ENCODE results near the gene WDR64.
A peak's percentile ranks its signal among the peaks of the same experiment; 100 is the strongest.

WDR64 gene

DNA sequence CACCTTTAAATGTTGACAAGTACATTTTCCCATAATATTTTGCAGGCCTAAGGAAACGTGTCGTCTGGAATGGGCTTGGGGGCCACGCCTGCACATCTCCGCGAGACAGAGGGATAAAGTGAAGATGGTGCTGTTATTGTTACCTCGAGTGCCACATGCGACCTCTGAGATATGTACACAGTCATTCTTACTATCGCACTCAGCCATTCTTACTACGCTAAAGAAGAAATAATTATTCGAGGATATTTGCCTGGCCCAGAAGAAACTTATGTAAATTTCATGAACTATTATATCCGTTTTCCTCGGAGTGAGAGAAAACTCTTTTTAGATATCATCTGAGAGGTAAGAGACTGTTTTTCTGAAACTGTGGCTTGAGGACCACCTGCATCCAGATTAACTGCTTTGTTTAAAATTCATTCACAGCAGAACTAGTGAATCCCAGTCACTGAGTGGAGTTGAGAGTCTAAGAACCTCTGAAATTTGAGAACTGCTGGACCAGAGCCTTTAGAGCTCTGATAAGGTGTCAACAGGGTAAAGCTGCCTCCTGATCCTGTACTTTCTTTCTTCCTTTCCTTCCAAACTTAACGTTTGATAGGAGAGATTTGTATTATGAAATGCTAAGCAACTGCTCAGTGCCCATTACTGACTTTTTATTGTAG, 196.7 kb downstream of the WDR64 start:
- H4K8ac ChIP-seq (ENCODE audit: low read depth, low read length) = no peak overlapping the region
- no peak overlapping the region for H2BK120ac ChIP-seq (ENCODE audit: low read depth, low read length)
- no peak overlapping the region for H2AK5ac ChIP-seq (ENCODE audit: low read depth, low read length)
- peak overlapping the region; percentile 78 for H3K4me2 ChIP-seq (ENCODE audit: insufficient read depth, low read length, poor library complexity, severe bottlenecking)
- WGBS, 2 donors (ENCODE audit: extremely low coverage in 2 of 2, insufficient read length in 2 of 2, insufficient replicate concordance in 1 of 2) = no CpG with 5 or more reads among the region's 13 CpGs
- no peak overlapping the region for H3K9ac ChIP-seq (ENCODE audit: low read depth, low read length, poor library complexity)
- H2AFZ ChIP-seq (ENCODE audit: low read length) = peak overlapping the region; percentile 97
- no peaks in the 10 kb centered on the region for H3K27me3 ChIP-seq (ENCODE audit: control insufficient read depth in 3 of 3, insufficient read depth in 3 of 3, low read depth in 1 of 3, low read length in 3 of 3)
- H2BK12ac ChIP-seq (ENCODE audit: low read length) = no peak overlapping the region
- H3K9me3 ChIP-seq (replicated peaks in 1 of 2; ENCODE audit: control insufficient read depth in 2 of 2, insufficient read depth in 1 of 2, low read depth in 1 of 2, low read length in 2 of 2) = no peaks in the 10 kb centered on the region
- H2BK5ac ChIP-seq (ENCODE audit: low read length) = no peak overlapping the region
- no peak overlapping the region for H2BK15ac ChIP-seq (ENCODE audit: low read length)
- no peak overlapping the region for H3K18ac ChIP-seq (ENCODE audit: low read length)
- H3K14ac ChIP-seq (ENCODE audit: low read length) = no peak overlapping the region
- no peak overlapping the region for H3K4ac ChIP-seq (ENCODE audit: low read length)
- no peak overlapping the region for H4K91ac ChIP-seq (ENCODE audit: low read depth, low read length, poor library complexity)
- H3K4me1 ChIP-seq (ENCODE audit: control insufficient read depth in 2 of 2, insufficient read depth in 1 of 2, low read depth in 1 of 2, low read length in 2 of 2) = peaks cover 4 to 5% of the 10 kb centered on the region in 2 donors
- H3K36me3 ChIP-seq (replicated peaks in 1 of 2; ENCODE audit: control insufficient read depth in 2 of 2, insufficient read depth in 2 of 2, low read length in 2 of 2) = peaks cover 13 to 49% of the 10 kb centered on the region in 2 donors
- no peak overlapping the region for H3K23ac ChIP-seq (ENCODE audit: low read depth, low read length, poor library complexity)
- peak overlapping the region; percentile 92 to 94 for H3K4me3 ChIP-seq (ENCODE audit: low read length in 2 of 2)
- peaks cover 3% of the 10 kb centered on the region for H3K79me1 ChIP-seq (ENCODE audit: low read depth, low read length)
- H3K27ac ChIP-seq (replicated peaks; ENCODE audit: low read length) = no peak overlapping the region
- DNase-seq (ENCODE audit: low spot score) = no peak

DNA sequence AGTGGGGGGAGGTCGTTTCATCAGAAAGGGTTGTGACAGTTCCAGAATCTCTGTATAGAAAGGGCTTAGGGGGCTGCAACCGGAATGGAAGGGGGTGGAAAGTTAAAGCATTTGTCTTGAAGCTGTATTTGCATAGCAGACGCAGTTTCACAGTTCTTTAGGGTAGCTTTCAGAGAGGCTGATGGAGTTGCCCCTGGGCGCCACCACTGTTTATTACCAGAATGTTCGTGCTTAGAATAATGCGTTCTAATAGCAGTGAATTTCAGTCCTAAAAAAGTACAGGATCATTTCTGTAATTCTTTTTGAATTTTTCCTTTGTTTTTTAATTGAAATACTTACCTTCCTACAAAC, 197.2 kb downstream of the WDR64 start:
- WGBS, 2 donors (ENCODE audit: extremely low coverage in 2 of 2, insufficient read length in 2 of 2, insufficient replicate concordance in 1 of 2) = no CpG with 5 or more reads among the region's 6 CpGs
- Histone ChIP-seq H2AK5ac (ENCODE audit: low read depth, low read length) (no peak overlapping the region), H3K4me1 (ENCODE audit: control insufficient read depth in 2 of 2, insufficient read depth in 1 of 2, low read depth in 1 of 2, low read length in 2 of 2) (peaks cover 4 to 5% of the 10 kb centered on the region in 2 donors), H2AFZ (ENCODE audit: low read length) (no peak overlapping the region), H2BK12ac (ENCODE audit: low read length) (no peak overlapping the region), H3K4ac (ENCODE audit: low read length) (no peak overlapping the region), H4K8ac (ENCODE audit: low read depth, low read length) (no peak overlapping the region), H3K27me3 (ENCODE audit: control insufficient read depth in 3 of 3, insufficient read depth in 3 of 3, low read depth in 1 of 3, low read length in 3 of 3) (no peaks in the 10 kb centered on the region), H2BK5ac (ENCODE audit: low read length) (no peak overlapping the region), H3K4me2 (ENCODE audit: insufficient read depth, low read length, poor library complexity, severe bottlenecking) (peak overlapping the region; percentile 43), H2BK120ac (ENCODE audit: low read depth, low read length) (no peak overlapping the region), H4K91ac (ENCODE audit: low read depth, low read length, poor library complexity) (no peak overlapping the region), H2BK15ac (ENCODE audit: low read length) (no peak overlapping the region), H3K4me3 (ENCODE audit: low read length in 2 of 2) (peak overlapping the region in 1 of 2 donors; percentile 94), H3K27ac (replicated peaks; ENCODE audit: low read length) (no peak overlapping the region), H3K9me3 (replicated peaks in 1 of 2; ENCODE audit: control insufficient read depth in 2 of 2, insufficient read depth in 1 of 2, low read depth in 1 of 2, low read length in 2 of 2) (no peaks in the 10 kb centered on the region), H3K9ac (ENCODE audit: low read depth, low read length, poor library complexity) (no peak overlapping the region), H3K23ac (ENCODE audit: low read depth, low read length, poor library complexity) (no peak overlapping the region), H3K14ac (ENCODE audit: low read length) (no peak overlapping the region), H3K18ac (ENCODE audit: low read length) (no peak overlapping the region), H3K79me1 (ENCODE audit: low read depth, low read length) (peaks cover 3% of the 10 kb centered on the region), H3K36me3 (replicated peaks in 1 of 2; ENCODE audit: control insufficient read depth in 2 of 2, insufficient read depth in 2 of 2, low read length in 2 of 2) (peaks cover 16 to 53% of the 10 kb centered on the region in 2 donors)
- no peak for DNase-seq (ENCODE audit: low spot score)
